Measurements from ENCODE around the gene SAPCD2.
"Not testable (repeated sequence)": the region's sequence is repeated elsewhere in the genome, so short reads cannot be mapped to it uniquely, and the experiment has no call there.

SAPCD2 gene

DNA sequence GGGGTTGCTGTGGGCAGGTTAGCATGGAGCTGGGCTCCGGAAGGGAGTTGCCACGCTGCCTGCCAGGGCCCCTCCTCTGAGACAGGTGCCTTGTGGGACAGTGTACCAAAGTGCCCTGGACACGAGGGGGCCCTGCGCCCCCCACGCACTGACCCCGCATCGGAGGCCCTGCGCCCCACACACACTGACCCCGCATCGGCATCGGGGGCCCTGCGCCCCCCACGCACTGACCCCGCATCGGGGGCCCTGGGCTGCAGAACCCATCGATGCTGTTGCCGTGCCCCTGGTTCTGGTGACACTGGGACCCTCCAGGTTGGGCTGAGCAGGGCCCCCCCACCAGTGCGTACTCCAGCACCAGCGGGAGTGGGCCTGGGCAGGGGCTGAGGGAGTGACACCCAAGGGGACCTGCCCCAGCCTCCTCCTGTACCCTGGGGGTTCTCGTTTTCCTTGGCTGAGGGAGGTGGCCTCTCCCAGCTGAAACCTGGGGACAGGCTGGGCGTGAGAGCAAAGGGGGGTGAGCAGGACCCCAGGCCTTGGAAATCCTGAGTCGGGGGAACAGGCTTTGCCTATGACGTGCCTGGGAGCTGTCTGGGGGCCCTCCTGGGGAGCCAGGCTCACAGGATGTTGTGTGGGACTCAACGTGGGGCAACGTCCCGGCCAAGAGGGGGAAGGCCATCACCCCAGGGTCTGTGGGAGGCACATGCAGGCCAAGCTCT is 6.9 kb downstream of the SAPCD2 start:
- TF ChIP-seq, protein P1, sequence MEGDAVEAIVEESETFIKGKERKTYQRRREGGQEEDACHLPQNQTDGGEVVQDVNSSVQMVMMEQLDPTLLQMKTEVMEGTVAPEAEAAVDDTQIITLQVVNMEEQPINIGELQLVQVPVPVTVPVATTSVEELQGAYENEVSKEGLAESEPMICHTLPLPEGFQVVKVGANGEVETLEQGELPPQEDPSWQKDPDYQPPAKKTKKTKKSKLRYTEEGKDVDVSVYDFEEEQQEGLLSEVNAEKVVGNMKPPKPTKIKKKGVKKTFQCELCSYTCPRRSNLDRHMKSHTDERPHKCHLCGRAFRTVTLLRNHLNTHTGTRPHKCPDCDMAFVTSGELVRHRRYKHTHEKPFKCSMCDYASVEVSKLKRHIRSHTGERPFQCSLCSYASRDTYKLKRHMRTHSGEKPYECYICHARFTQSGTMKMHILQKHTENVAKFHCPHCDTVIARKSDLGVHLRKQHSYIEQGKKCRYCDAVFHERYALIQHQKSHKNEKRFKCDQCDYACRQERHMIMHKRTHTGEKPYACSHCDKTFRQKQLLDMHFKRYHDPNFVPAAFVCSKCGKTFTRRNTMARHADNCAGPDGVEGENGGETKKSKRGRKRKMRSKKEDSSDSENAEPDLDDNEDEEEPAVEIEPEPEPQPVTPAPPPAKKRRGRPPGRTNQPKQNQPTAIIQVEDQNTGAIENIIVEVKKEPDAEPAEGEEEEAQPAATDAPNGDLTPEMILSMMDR (IDR thresholded peaks at IDR 0.05; ENCODE audit: unreplicated experiment in 3 of 3), result no peak
- Mint-ChIP-seq H3K4me1 (peaks cover 4% of the 10 kb centered on the region), H3K9me3 (no peaks in the 10 kb centered on the region), H3K27me3 (ENCODE audit: low read depth) (peaks cover 28% of the 10 kb centered on the region), H3K36me3 (ENCODE audit: low read depth) (no peaks in the 10 kb centered on the region), H3K27ac (no peak overlapping the region), H3K4me3 (no peak overlapping the region)

DNA sequence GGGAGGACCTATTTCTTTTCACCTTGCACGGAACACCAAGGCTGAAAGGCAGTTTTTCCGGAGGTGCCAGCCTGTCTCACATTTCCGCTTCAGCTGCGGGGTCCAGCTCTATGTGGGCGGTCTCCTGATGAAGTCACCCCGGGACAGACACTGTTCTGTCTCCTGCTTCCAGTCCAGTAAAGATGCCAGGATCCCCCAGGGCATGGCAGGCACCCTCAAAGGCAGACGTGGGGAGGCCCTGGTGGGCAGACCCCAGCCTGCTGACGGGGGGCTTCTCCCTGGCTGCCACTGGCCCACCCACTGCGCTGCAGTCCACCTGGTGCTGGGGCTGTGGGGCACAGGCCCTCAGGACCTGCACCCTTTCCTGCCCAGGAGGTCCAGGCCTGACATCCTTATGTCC is 7.6 kb downstream of the SAPCD2 start:
- H3K9me3 Mint-ChIP-seq; H3K4me3 Mint-ChIP-seq; H3K4me1 Mint-ChIP-seq; H3K36me3 Mint-ChIP-seq (ENCODE audit: low read depth); H3K27ac Mint-ChIP-seq: not testable (repeated sequence)
- peaks cover 32% of the 10 kb centered on the region for H3K27me3 Mint-ChIP-seq (ENCODE audit: low read depth)

DNA sequence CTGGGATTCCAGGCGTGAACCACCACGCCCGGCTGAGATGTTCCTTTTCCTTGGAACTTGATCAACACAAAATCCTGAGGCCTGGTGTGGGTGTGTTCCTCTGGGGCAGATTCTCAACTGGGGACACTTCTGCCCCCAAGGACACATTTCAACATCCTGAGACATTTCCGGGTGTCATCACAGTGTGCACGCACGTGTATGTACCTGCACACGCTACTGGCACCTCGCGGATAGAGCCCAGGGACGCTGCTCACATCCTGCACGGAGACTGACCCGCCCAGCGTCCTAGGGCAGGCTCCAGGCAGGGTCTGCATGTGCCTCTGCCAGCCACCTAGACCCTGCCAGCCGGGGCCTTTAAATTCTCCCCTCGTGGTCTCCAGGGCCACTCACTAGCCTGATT is 8.0 kb downstream of the SAPCD2 start:
- TF ChIP-seq, protein P1 (IDR thresholded peaks at IDR 0.05; ENCODE audit: unreplicated experiment in 3 of 3), result no peak
- no peaks in the 10 kb centered on the region for H3K36me3 Mint-ChIP-seq (ENCODE audit: low read depth)
- H3K4me1 Mint-ChIP-seq, result peaks cover 13% of the 10 kb centered on the region
- no peaks in the 10 kb centered on the region for H3K9me3 Mint-ChIP-seq
- no peak overlapping the region for H3K27ac Mint-ChIP-seq
- H3K4me3 Mint-ChIP-seq, result no peak overlapping the region
- H3K27me3 Mint-ChIP-seq (ENCODE audit: low read depth), result peaks cover 32% of the 10 kb centered on the region

DNA sequence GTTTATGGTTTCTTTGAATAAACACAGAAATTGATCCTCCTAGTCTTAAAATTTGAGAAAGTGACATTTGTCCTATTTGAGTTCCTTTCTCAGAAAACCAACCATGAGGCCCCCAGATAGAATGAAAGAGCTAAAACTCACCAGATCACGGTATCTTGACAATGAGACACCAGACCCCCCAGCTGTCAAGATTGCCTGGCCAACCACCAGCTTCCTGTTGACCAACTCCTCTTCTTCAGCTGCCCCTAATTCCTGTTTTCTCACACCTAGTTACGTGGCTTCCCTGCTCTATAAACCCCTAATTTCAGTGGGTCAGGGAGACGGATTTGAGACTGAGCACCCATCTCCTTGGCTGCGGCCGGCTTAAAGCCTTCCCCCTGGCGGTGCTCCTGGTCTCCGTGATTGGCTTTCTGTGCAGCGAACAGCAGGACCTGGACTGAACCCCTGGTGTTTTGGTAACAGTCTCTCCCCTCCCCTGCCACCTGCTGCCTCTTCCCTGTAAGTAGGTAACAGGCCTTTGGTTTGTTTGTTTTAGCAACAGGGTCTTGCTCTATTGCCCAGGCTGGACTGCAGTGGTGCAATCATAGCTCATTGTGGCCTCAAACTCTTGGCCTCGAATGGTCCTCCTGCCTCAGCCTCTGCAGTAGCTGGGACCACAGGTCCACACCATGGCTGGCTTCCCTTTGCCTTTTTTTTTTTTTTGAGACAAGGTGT is 11.7 kb downstream of the SAPCD2 start:
- peak overlapping the region in 2 of 3 experiments; percentile 46 to 50 for H3K27ac Mint-ChIP-seq
- no peaks in the 10 kb centered on the region for H3K9me3 Mint-ChIP-seq
- H3K27me3 Mint-ChIP-seq (ENCODE audit: low read depth), result peaks cover 52% of the 10 kb centered on the region
- TF ChIP-seq, protein P1 (IDR thresholded peaks at IDR 0.05; ENCODE audit: unreplicated experiment in 3 of 3), result no peak
- H3K36me3 Mint-ChIP-seq (ENCODE audit: low read depth), result no peaks in the 10 kb centered on the region
- H3K4me1 Mint-ChIP-seq, result peaks cover 25% of the 10 kb centered on the region
- no peak overlapping the region for H3K4me3 Mint-ChIP-seq

DNA sequence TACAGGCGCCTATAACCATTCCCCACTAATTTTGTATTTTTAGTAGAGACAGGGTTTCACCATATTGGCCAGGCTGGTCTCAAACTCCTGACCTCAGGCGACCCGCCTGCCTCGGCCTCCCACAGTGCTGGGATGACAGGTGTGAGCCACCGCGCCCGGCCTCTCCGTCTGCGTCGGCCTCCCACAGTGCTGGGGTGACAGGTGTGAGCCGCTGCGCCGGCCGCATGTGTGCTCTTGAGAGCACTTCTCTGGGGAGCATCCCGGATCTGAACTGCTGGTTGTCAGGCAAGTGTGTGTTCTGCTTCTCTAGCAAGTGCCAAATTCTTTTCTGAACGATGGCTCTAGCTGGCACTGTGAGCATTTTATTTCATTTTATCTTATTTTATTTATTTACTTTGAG is 12.8 kb downstream of the SAPCD2 start:
- Mint-ChIP-seq H3K27ac (peak overlapping the region in 2 of 3 experiments; percentile 70 to 71), H3K4me1 (peaks cover 25% of the 10 kb centered on the region), H3K36me3 (ENCODE audit: low read depth) (no peaks in the 10 kb centered on the region), H3K27me3 (ENCODE audit: low read depth) (peaks cover 57% of the 10 kb centered on the region), H3K9me3 (no peaks in the 10 kb centered on the region), H3K4me3 (no peak overlapping the region)
- TF ChIP-seq, protein P1 (IDR thresholded peaks at IDR 0.05; ENCODE audit: unreplicated experiment in 3 of 3), result no peak

DNA sequence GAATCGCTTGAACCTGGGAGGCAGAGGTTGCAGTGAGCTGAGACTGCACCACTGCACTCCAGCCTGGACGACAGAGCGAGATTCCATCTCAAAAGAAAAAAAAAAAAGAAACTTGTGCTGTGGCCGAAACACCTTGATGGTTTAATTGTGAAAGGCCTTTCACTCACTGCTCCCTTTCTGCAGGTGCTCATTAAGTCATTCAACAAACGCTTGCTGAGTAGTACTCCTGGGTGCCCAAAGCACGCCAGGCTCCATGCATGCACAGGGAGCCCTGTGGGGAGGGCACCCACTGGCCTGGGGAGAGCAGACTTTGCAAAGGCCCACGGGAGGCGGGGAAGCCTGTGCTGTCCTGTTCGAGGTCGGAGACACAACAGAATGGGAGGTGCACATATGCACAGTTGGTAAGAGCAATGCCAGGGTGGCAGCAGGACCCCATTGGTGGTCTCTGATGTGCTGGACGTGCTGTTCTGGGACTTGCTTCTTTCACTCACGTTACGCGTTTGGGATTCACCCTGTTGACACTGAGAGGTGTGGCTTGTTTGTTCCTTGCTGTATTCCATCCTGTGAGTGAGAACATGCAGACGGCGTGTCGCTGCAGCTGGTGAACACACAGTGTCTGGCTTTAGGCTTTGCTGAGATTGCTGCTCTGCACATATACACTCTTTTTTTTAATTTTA is 13.5 kb downstream of the SAPCD2 start:
- no peaks in the 10 kb centered on the region for H3K36me3 Mint-ChIP-seq (ENCODE audit: low read depth)
- TF ChIP-seq, protein P1 (IDR thresholded peaks at IDR 0.05; ENCODE audit: unreplicated experiment in 3 of 3), result no peak
- H3K4me3 Mint-ChIP-seq, result no peak overlapping the region
- peaks cover 25% of the 10 kb centered on the region for H3K4me1 Mint-ChIP-seq
- no peaks in the 10 kb centered on the region for H3K9me3 Mint-ChIP-seq
- H3K27me3 Mint-ChIP-seq (ENCODE audit: low read depth), result peaks cover 59% of the 10 kb centered on the region
- H3K27ac Mint-ChIP-seq, result peak overlapping the region in 2 of 3 experiments; percentile 70 to 71
